ENCODE measurements around the gene TPRG1.

DNA sequence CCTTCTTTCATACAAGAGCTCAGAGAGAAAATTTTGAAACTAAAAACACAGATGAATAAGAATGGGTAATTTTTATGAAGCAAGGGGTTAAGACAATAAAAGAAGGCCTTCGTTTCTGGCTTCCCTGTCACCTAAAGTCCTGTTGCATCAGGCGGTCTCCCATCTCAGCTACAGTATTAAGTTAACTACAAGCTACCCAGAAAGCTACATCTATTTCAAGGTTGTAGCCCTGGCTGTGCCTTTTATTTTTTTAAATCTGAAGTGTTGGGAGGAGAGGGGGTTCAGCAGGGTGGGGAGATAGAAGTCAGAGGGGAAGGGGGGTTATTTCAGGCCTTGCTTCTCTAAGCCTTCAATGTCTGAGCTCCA, 183.3 kb downstream of the TPRG1 start:
- TF ChIP-seq POLR2A (IDR thresholded peaks at IDR 0.05) = no peak
- TF ChIP-seq, protein P1, sequence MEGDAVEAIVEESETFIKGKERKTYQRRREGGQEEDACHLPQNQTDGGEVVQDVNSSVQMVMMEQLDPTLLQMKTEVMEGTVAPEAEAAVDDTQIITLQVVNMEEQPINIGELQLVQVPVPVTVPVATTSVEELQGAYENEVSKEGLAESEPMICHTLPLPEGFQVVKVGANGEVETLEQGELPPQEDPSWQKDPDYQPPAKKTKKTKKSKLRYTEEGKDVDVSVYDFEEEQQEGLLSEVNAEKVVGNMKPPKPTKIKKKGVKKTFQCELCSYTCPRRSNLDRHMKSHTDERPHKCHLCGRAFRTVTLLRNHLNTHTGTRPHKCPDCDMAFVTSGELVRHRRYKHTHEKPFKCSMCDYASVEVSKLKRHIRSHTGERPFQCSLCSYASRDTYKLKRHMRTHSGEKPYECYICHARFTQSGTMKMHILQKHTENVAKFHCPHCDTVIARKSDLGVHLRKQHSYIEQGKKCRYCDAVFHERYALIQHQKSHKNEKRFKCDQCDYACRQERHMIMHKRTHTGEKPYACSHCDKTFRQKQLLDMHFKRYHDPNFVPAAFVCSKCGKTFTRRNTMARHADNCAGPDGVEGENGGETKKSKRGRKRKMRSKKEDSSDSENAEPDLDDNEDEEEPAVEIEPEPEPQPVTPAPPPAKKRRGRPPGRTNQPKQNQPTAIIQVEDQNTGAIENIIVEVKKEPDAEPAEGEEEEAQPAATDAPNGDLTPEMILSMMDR (IDR thresholded peaks at IDR 0.05) = no peak
